WERI-Rb-1 (cell line): ENCODE measurements around the gene PAF1.

ENCODE experiments used
- DNase-seq: peaks from one replicate; pipeline ENCODE4 v3.0.0-alpha.2; 2020
- H3K27ac ChIP-seq: fragments of 250-450 bp; sonication (Bioruptor Pico); 2 replicates; pipeline ENCODE4 v1.5.1; 2020; ENCODE audit warnings: mild to moderate bottlenecking, moderate library complexity
- H3K27me3 ChIP-seq: fragments of 250-450 bp; sonication (Bioruptor Pico); 2 replicates; pipeline ENCODE4 v1.5.1; 2021; ENCODE audit warnings: mild to moderate bottlenecking, low read depth, moderate library complexity; ENCODE audit not compliant: insufficient read depth, severe bottlenecking
- H3K36me3 ChIP-seq: fragments of 250-450 bp; sonication (Bioruptor Pico); 2 replicates; pipeline ENCODE4 v1.5.1; 2020; ENCODE audit warnings: mild to moderate bottlenecking, moderate library complexity
- H3K4me3 ChIP-seq: 2 replicates; pipeline ENCODE4 v1.5.1; 2011; ENCODE audit warnings: low read depth, mild to moderate bottlenecking, control low read depth, low read length
- H3K9me3 ChIP-seq: fragments of 250-450 bp; sonication (Bioruptor Pico); 2 replicates; pipeline ENCODE4 v1.5.1; 2021; ENCODE audit warnings: mild to moderate bottlenecking, moderate library complexity; ENCODE audit not compliant: severe bottlenecking
- TF ChIP-seq, protein P1 (sequence below): IDR thresholded peaks from 2 replicates; pipeline ENCODE4 v1.5.1; 2011; ENCODE audit warnings: low read depth, mild to moderate bottlenecking, control low read depth, inconsistent platforms, low read length

The PAF1 gene

DNA sequence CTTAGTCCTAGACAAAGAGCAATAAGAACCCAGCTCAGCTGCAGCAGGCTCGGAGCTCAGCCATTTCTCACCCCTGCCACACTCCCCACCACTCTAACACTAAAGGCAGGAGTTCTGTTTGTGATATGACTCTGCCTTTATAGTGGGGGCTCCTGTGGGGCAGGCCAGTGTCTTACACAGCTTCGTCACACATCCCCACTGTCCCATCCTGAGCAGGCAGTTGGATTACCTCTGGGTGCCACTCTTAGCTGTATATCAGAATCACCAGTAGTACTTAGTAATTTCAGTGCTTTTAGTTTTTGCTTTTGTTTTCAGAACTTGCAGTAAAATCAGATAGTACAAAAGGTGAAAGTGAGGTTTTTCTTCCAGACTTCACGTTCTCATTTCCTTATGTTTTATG lies 31.9 kb downstream of the PAF1 start:
- Histone ChIP-seq H3K4me3 (no peak overlapping the region), H3K27me3 (no peaks in the 10 kb centered on the region), H3K9me3 (no peaks in the 10 kb centered on the region), H3K36me3 (peaks cover 76% of the 10 kb centered on the region), H3K27ac (no peak overlapping the region)
- no peak for DNase-seq
- TF ChIP-seq, protein P1, sequence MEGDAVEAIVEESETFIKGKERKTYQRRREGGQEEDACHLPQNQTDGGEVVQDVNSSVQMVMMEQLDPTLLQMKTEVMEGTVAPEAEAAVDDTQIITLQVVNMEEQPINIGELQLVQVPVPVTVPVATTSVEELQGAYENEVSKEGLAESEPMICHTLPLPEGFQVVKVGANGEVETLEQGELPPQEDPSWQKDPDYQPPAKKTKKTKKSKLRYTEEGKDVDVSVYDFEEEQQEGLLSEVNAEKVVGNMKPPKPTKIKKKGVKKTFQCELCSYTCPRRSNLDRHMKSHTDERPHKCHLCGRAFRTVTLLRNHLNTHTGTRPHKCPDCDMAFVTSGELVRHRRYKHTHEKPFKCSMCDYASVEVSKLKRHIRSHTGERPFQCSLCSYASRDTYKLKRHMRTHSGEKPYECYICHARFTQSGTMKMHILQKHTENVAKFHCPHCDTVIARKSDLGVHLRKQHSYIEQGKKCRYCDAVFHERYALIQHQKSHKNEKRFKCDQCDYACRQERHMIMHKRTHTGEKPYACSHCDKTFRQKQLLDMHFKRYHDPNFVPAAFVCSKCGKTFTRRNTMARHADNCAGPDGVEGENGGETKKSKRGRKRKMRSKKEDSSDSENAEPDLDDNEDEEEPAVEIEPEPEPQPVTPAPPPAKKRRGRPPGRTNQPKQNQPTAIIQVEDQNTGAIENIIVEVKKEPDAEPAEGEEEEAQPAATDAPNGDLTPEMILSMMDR = no peak

GRCh38 chr19:39356647-39357046 lies 34.3 kb downstream of the PAF1 start:
- TF ChIP-seq, protein P1 = no peak
- DNase-seq = no peak
- no peaks in the 10 kb centered on the region for H3K27me3 ChIP-seq
- H3K4me3 ChIP-seq = no peak overlapping the region
- H3K9me3 ChIP-seq = no peaks in the 10 kb centered on the region
- H3K36me3 ChIP-seq = peaks cover 82% of the 10 kb centered on the region
- H3K27ac ChIP-seq = no peak overlapping the region

- Histone ChIP-seq H3K4me3 (no peak overlapping the region), H3K27me3 (no peaks in the 10 kb centered on the region), H3K36me3 (peaks cover 88% of the 10 kb centered on the region), H3K27ac (no peak overlapping the region), H3K9me3 (no peaks in the 10 kb centered on the region)
- TF ChIP-seq, protein P1 = no peak
- no peak for DNase-seq
Measured at GRCh38 chr19:39356073-39356472, 34.8 kb downstream of the PAF1 start.

- H3K36me3 ChIP-seq = peaks cover 89% of the 10 kb centered on the region
- no peak for DNase-seq
- TF ChIP-seq, protein P1 = no peak
Measured at GRCh38 chr19:39355253-39355652, 35.7 kb downstream of the PAF1 start.

DNA sequence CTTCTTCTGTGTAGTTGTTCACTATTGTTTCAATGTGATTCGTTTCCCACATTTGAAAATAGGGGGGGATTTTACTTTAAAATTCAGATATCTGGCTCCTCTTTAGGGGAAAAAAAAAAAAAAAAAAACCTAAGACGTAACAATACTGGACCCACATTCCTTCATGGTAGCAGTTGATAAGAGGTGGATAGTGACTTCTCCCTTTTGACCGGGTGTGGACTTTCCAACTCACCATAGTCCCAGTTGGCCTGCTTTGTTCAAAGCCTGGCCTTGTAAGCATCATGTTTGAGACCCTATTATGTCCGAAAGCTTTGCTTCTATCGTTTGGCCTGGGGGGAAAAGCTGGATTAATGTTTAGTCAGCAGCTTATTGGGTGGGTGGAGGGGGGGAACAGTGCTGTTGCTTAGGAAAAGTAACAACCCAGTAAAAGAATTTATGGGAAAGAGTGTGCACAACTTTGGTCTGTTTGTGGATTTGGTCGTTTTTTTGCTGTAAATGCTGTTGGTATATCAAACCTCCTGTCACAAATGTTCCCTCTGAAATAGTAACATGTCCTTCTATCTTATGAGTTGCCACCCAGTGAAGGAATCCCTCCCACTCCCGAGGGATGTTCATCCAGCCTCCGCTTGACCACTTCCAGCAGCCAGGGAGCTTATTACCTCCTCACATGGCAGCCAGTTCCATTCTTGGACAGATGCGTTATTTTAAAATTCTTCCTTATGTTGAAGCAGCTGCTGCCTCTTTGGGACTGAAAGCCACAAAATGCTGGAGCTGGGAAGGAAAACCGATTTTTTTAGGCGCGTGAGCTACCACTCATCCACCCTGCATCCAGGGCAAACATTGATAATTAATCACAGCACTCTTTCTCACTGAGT lies 38.3 kb downstream of the PAF1 start:
- H3K36me3 ChIP-seq = peaks cover 85% of the 10 kb centered on the region

More at GRCh38 chr19:39355253-39355652, 35.7 kb downstream of the PAF1 start:
- H3K27ac ChIP-seq = no peak overlapping the region
- H3K4me3 ChIP-seq = no peak overlapping the region
- no peaks in the 10 kb centered on the region for H3K27me3 ChIP-seq
- H3K9me3 ChIP-seq = no peaks in the 10 kb centered on the region

More for the DNA sequence above, 38.3 kb downstream of the PAF1 start:
- TF ChIP-seq, protein P1 = no peak
- Histone ChIP-seq H3K4me3 (no peak overlapping the region), H3K9me3 (no peaks in the 10 kb centered on the region), H3K27ac (no peak overlapping the region), H3K27me3 (no peaks in the 10 kb centered on the region)
- DNase-seq = no peak
